Mesenchymal stem cell (in vitro differentiated cells and primary cell): ENCODE data around the gene DERA.
"Not testable (repeated sequence)": the region's sequence is repeated elsewhere in the genome, so short reads cannot be mapped to it uniquely, and the experiment has no call there.

Experiments
- DNase-seq: peaks from one replicate; pipeline ENCODE4 v3.0.0-alpha.2; 2013
- H2AFZ ChIP-seq: one replicate; pipeline ENCODE4 v1.6.1; 2013; ENCODE audit warnings: low read depth, mild to moderate bottlenecking, control low read depth, inconsistent platforms, low read length, moderate library complexity
- H2AK5ac ChIP-seq: 2 replicates; pipeline ENCODE4 v1.6.1; 2013; ENCODE audit warnings: low read length, moderate library complexity, mild to moderate bottlenecking, inconsistent platforms; ENCODE audit not compliant: severe bottlenecking
- H2BK120ac ChIP-seq: one replicate; pipeline ENCODE4 v1.6.1; 2013; ENCODE audit warnings: low read depth, mild to moderate bottlenecking, inconsistent platforms, low read length, moderate library complexity
- H2BK12ac ChIP-seq, 2 experiments: one replicate each; pipeline ENCODE4 v1.6.1; 2013; ENCODE audit warnings: inconsistent platforms in 2 of 2, low read length in 2 of 2, mild to moderate bottlenecking in 2 of 2, moderate library complexity in 2 of 2, control low read depth in 1 of 2
- H2BK15ac ChIP-seq: one replicate; pipeline ENCODE4 v1.6.1; 2013; ENCODE audit warnings: mild to moderate bottlenecking, low read depth, inconsistent platforms; ENCODE audit not compliant: poor library complexity, severe bottlenecking
- H2BK5ac ChIP-seq: 2 replicates; pipeline ENCODE4 v1.6.1; 2013; ENCODE audit warnings: low read depth, mild to moderate bottlenecking, low read length, control low read depth, inconsistent platforms; ENCODE audit not compliant: poor library complexity, severe bottlenecking
- H3K14ac ChIP-seq, 2 experiments: one replicate each; pipeline ENCODE4 v1.6.1; 2013; ENCODE audit warnings: inconsistent platforms in 2 of 2, low read length in 2 of 2, control low read depth in 1 of 2, mild to moderate bottlenecking in 1 of 2, moderate library complexity in 1 of 2
- H3K18ac ChIP-seq, 2 experiments: one replicate each; pipeline ENCODE4 v1.6.1; 2013; ENCODE audit warnings: inconsistent platforms in 2 of 2, low read length in 2 of 2, control low read depth in 1 of 2, low read depth in 1 of 2, mild to moderate bottlenecking in 1 of 2
- H3K23ac ChIP-seq, 2 experiments: one replicate each; pipeline ENCODE4 v1.6.1; 2013; ENCODE audit warnings: inconsistent platforms in 2 of 2, low read length in 2 of 2, mild to moderate bottlenecking in 2 of 2, moderate library complexity in 2 of 2, control low read depth in 1 of 2
- H3K27ac ChIP-seq: 2 replicates; pipeline ENCODE4 v1.5.1; 2013; ENCODE audit warnings: mild to moderate bottlenecking, moderate library complexity, low read length, control low read depth, inconsistent platforms; ENCODE audit not compliant: poor library complexity, severe bottlenecking
- H3K27me3 ChIP-seq, 2 experiments: 2 replicates each; pipeline versions ENCODE4 v1.6.1 to v1.7.0; 2013; ENCODE audit warnings: low read length in 2 of 2, mild to moderate bottlenecking in 2 of 2, moderate library complexity in 2 of 2, control low read depth in 1 of 2, inconsistent platforms in 1 of 2; ENCODE audit not compliant: control insufficient read depth in 1 of 2, insufficient read depth in 1 of 2
- H3K36me3 ChIP-seq, 2 experiments: 2 replicates each; pipeline versions ENCODE4 v1.6.1 to v1.7.0; 2013; ENCODE audit warnings: low read length in 2 of 2, control low read depth in 1 of 2, inconsistent platforms in 1 of 2, low read depth in 1 of 2, mild to moderate bottlenecking in 1 of 2; ENCODE audit not compliant: insufficient read depth in 2 of 2, control insufficient read depth in 1 of 2
- H3K4ac ChIP-seq, 2 experiments: one replicate each; pipeline ENCODE4 v1.6.1; 2013; ENCODE audit warnings: inconsistent platforms in 2 of 2, low read length in 2 of 2, mild to moderate bottlenecking in 2 of 2, moderate library complexity in 2 of 2, control low read depth in 1 of 2, low read depth in 1 of 2
- H3K4me1 ChIP-seq: 2 replicates; pipeline ENCODE4 v1.6.1; 2013; ENCODE audit warnings: low read depth, low read length, control low read depth; ENCODE audit not compliant: control insufficient read depth, insufficient read depth
- H3K4me2 ChIP-seq: 2 replicates; pipeline ENCODE4 v1.6.1; 2013; ENCODE audit warnings: low read length, mild to moderate bottlenecking, inconsistent platforms; ENCODE audit not compliant: poor library complexity, severe bottlenecking
- H3K4me3 ChIP-seq, 2 experiments: 2 replicates each; pipeline versions ENCODE4 v1.5.1 to v1.7.0; 2013; ENCODE audit warnings: low read length in 2 of 2, mild to moderate bottlenecking in 2 of 2, control low read depth in 1 of 2, low read depth in 1 of 2; ENCODE audit not compliant: insufficient read depth in 1 of 2
- H3K79me1 ChIP-seq: replicated peaks from 2 replicates; pipeline ENCODE4 v1.6.1; 2013; ENCODE audit warnings: mild to moderate bottlenecking, control low read depth, low read length, inconsistent platforms; ENCODE audit not compliant: poor library complexity, severe bottlenecking
- H3K9ac ChIP-seq: 2 replicates; pipeline ENCODE4 v1.7.0; 2013; ENCODE audit warnings: mild to moderate bottlenecking, low read length, moderate library complexity
- H3K9me3 ChIP-seq: 2 replicates; pipeline ENCODE4 v1.7.0; 2013; ENCODE audit warnings: mild to moderate bottlenecking, low read length; ENCODE audit not compliant: control insufficient read depth
- H4K8ac ChIP-seq: one replicate; pipeline ENCODE4 v1.6.1; 2013; ENCODE audit warnings: inconsistent platforms, mild to moderate bottlenecking, low read length, moderate library complexity
- H4K91ac ChIP-seq: one replicate; pipeline ENCODE4 v1.6.1; 2013; ENCODE audit warnings: mild to moderate bottlenecking, low read length, inconsistent platforms
- WGBS: methylation state at CpG from one replicate; pipeline ENCODE4 v1.1.7; 2013; ENCODE audit warnings: mixed read lengths; 5-methylcytosine and 5-hydroxymethylcytosine counted together

DERA gene

GRCh38 chr12:15904378-15904920, 6.7 kb upstream of the DERA start:
- WGBS: 97% methylated on average over 3 of the region's 5 CpGs
- Histone ChIP-seq H2AK5ac (no peak overlapping the region), H3K18ac (no peak overlapping the region), H3K27ac (no peak overlapping the region), H2BK12ac (no peak overlapping the region), H3K9me3 (no peaks in the 10 kb centered on the region), H3K4ac (no peak overlapping the region), H3K4me3 (no peak overlapping the region), H3K4me1 (no peaks in the 10 kb centered on the region), H3K79me1 (peaks cover 15% of the 10 kb centered on the region), H3K4me2 (no peak overlapping the region), H2AFZ (no peak overlapping the region), H4K8ac (no peak overlapping the region), H4K91ac (no peak overlapping the region), H3K27me3 (no peaks in the 10 kb centered on the region), H2BK15ac (no peak overlapping the region), H3K23ac (no peak overlapping the region), H2BK120ac (no peak overlapping the region), H3K36me3 (peaks cover 16 to 78% of the 10 kb centered on the region in 2 experiments), H2BK5ac (no peak overlapping the region), H3K9ac (no peak overlapping the region), H3K14ac (no peak overlapping the region)
- DNase-seq: no peak

- no peak for DNase-seq
- no peak overlapping the region for H2AFZ ChIP-seq
- no peaks in the 10 kb centered on the region for H3K4me1 ChIP-seq
- no peak overlapping the region for H3K14ac ChIP-seq
- peak overlapping the region; percentile 49 for H2BK120ac ChIP-seq
- peak overlapping the region; percentile 26 for H3K27ac ChIP-seq
- H3K9ac ChIP-seq: peak overlapping the region; percentile 95
- no peak overlapping the region for H3K4ac ChIP-seq
- WGBS: 90% methylated on average over 2 of the region's 5 CpGs
- peak overlapping the region; percentile 81 for H3K4me2 ChIP-seq
- no peak overlapping the region for H3K18ac ChIP-seq
- H4K91ac ChIP-seq: no peak overlapping the region
- H3K79me1 ChIP-seq: peaks cover 6% of the 10 kb centered on the region
- H2BK5ac ChIP-seq: no peak overlapping the region
- H3K36me3 ChIP-seq: peaks cover 3 to 23% of the 10 kb centered on the region in 2 experiments
- H3K9me3 ChIP-seq: no peaks in the 10 kb centered on the region
- peak overlapping the region in 1 of 2 experiments; percentile 82 for H3K4me3 ChIP-seq
- H4K8ac ChIP-seq: no peak overlapping the region
- no peaks in the 10 kb centered on the region for H3K27me3 ChIP-seq
- H2AK5ac ChIP-seq: no peak overlapping the region
- H2BK12ac ChIP-seq: no peak overlapping the region
- H2BK15ac ChIP-seq: no peak overlapping the region
- no peak overlapping the region for H3K23ac ChIP-seq
Observed at GRCh38 chr12:15910468-15910863, 666 bp upstream of the DERA start.

- not testable (repeated sequence) for H2BK120ac ChIP-seq
- H3K9ac ChIP-seq: peak overlapping the region; percentile 95
Observed at GRCh38 chr12:15911931-15912330, 799 bp downstream of the DERA start.

GRCh38 chr12:15914131-15914530, 3.0 kb downstream of the DERA start:
- H3K9ac ChIP-seq, H2BK12ac ChIP-seq, H3K4ac ChIP-seq, H2BK15ac ChIP-seq, H4K91ac ChIP-seq, H3K14ac ChIP-seq, H3K27ac ChIP-seq, H2AK5ac ChIP-seq, H3K18ac ChIP-seq, H2BK120ac ChIP-seq, H3K4me1 ChIP-seq, H3K4me3 ChIP-seq, H3K4me2 ChIP-seq, H2AFZ ChIP-seq, DNase-seq, H2BK5ac ChIP-seq, H4K8ac ChIP-seq, H3K9me3 ChIP-seq, H3K27me3 ChIP-seq, H3K23ac ChIP-seq: not testable (repeated sequence)
- H3K36me3 ChIP-seq: peaks cover 5 to 15% of the 10 kb centered on the region in 2 experiments
- H3K79me1 ChIP-seq: peaks cover 20% of the 10 kb centered on the region
- 97% methylated on average over 4 of the region's 5 CpGs for WGBS

More at GRCh38 chr12:15911931-15912330, 799 bp downstream of the DERA start:
- H2AFZ ChIP-seq, H4K8ac ChIP-seq, H3K9me3 ChIP-seq, H2BK12ac ChIP-seq, H3K23ac ChIP-seq, H3K4me1 ChIP-seq, DNase-seq, H2AK5ac ChIP-seq, H2BK15ac ChIP-seq, H3K18ac ChIP-seq, H4K91ac ChIP-seq, H2BK5ac ChIP-seq, H3K14ac ChIP-seq, H3K4ac ChIP-seq, H3K27me3 ChIP-seq: not testable (repeated sequence)
- Histone ChIP-seq H3K4me3 (peak overlapping the region in 1 of 2 experiments; percentile 82), H3K4me2 (peak overlapping the region; percentile 73), H3K36me3 (peaks cover 0 to 13% of the 10 kb centered on the region in 2 experiments), H3K79me1 (peaks cover 11% of the 10 kb centered on the region), H3K27ac (peak overlapping the region; percentile 87)
- WGBS: no CpG with 5 or more reads among the region's 5 CpGs
